ENCODE data around the gene CDH4.

GRCh38 chr20:61295249-61295648 lies 43.2 kb downstream of the CDH4 start:
- TF ChIP-seq, protein P1, sequence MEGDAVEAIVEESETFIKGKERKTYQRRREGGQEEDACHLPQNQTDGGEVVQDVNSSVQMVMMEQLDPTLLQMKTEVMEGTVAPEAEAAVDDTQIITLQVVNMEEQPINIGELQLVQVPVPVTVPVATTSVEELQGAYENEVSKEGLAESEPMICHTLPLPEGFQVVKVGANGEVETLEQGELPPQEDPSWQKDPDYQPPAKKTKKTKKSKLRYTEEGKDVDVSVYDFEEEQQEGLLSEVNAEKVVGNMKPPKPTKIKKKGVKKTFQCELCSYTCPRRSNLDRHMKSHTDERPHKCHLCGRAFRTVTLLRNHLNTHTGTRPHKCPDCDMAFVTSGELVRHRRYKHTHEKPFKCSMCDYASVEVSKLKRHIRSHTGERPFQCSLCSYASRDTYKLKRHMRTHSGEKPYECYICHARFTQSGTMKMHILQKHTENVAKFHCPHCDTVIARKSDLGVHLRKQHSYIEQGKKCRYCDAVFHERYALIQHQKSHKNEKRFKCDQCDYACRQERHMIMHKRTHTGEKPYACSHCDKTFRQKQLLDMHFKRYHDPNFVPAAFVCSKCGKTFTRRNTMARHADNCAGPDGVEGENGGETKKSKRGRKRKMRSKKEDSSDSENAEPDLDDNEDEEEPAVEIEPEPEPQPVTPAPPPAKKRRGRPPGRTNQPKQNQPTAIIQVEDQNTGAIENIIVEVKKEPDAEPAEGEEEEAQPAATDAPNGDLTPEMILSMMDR (conservative IDR thresholded peaks at IDR 0.05; ENCODE audit: low read length), result no peak
- TF ChIP-seq EZH2phosphoT487 (IDR thresholded peaks at IDR 0.05; ENCODE audit: borderline replicate concordance, low read depth, low read length), result no peak

All from OCI-LY7 (cell line).